GM12878 (cell line): ENCODE measurements around the gene MAML2. TPM values are rescaled to one million over a fixed set of nuclear protein-coding genes. Genes with fewer than 3 reads are reported as not detected.
A peak's percentile ranks its signal among the peaks of the same experiment; 100 is the strongest.

Experiments
- CBFB ChIP-seq: IDR thresholded peaks from 2 replicates; pipeline ENCODE4 v1.6.1; 2016; ENCODE audit warnings: antibody characterized with exemption, low read depth
- DPF2 ChIP-seq: fragments of 450-650 bp; IDR thresholded peaks from 2 replicates; pipeline ENCODE4 v1.6.1; 2017; ENCODE audit warnings: mild to moderate bottlenecking
- EGR1 ChIP-seq, 2 experiments: IDR thresholded peaks; 1 replicate in 1 of 2; 2 replicates in 1 of 2; pipeline ENCODE4 v1.6.1; 2011 to 2012; ENCODE audit warnings: low read depth in 2 of 2, low read length in 2 of 2, borderline replicate concordance in 1 of 2, mild to moderate bottlenecking in 1 of 2, moderate library complexity in 1 of 2
- ESRRA ChIP-seq: IDR thresholded peaks from 2 replicates; pipeline ENCODE4 v1.6.1; 2012; ENCODE audit warnings: mild to moderate bottlenecking, low read length, improper control_type of control experiment
- FOXM1 ChIP-seq: IDR thresholded peaks from 2 replicates; pipeline ENCODE4 v1.6.1; 2012; ENCODE audit warnings: low read depth, mild to moderate bottlenecking, inconsistent platforms, low read length, moderate library complexity
- HDGF ChIP-seq: fragments of 450-650 bp; IDR thresholded peaks from 2 replicates; pipeline ENCODE4 v1.6.1; 2016; ENCODE audit warnings: antibody characterized with exemption
- LARP7 ChIP-seq: fragments of 450-650 bp; IDR thresholded peaks from 2 replicates; pipeline ENCODE4 v1.6.1; 2017; ENCODE audit warnings: mild to moderate bottlenecking
- MYB ChIP-seq: fragments of 150-350 bp; IDR thresholded peaks from 2 replicates; pipeline ENCODE4 v1.6.1; 2014; ENCODE audit warnings: mild to moderate bottlenecking, low read depth, low read length, borderline replicate concordance
- MYC ChIP-seq: IDR thresholded peaks from 2 replicates; pipeline ENCODE4 v1.6.1; 2011; ENCODE audit warnings: mild to moderate bottlenecking, low read length, moderate library complexity, inconsistent platforms; ENCODE audit not compliant: insufficient read depth, insufficient replicate concordance, insufficient read length, severe bottlenecking
- NBN ChIP-seq: fragments of 450-650 bp; IDR thresholded peaks from 2 replicates; pipeline ENCODE4 v1.6.1; 2016
- POLR2AphosphoS5 ChIP-seq: IDR thresholded peaks from 2 replicates; pipeline ENCODE4 v1.6.1; 2011; ENCODE audit warnings: mild to moderate bottlenecking, low read length, inconsistent platforms
- RAD21 ChIP-seq: IDR thresholded peaks from 2 replicates; pipeline ENCODE4 v1.6.1; 2011; ENCODE audit warnings: mild to moderate bottlenecking, low read depth, low read length, moderate library complexity; ENCODE audit not compliant: insufficient read depth
- RELA ChIP-seq: fragments of 450-650 bp; IDR thresholded peaks from 2 replicates; pipeline ENCODE4 v1.8.0; 2014; ENCODE audit warnings: borderline replicate concordance; ENCODE audit not compliant: partially characterized antibody
- SIN3A ChIP-seq: IDR thresholded peaks from 2 replicates; pipeline ENCODE4 v1.6.1; 2012; ENCODE audit warnings: low read depth, low read length, improper control_type of control experiment
- SP1 ChIP-seq: IDR thresholded peaks from one replicate; pipeline ENCODE4 v1.6.1; 2011; ENCODE audit warnings: low read depth, low read length
- TAF1 ChIP-seq: IDR thresholded peaks from 2 replicates; pipeline ENCODE4 v1.6.1; 2011; ENCODE audit warnings: mild to moderate bottlenecking, low read depth, low read length, borderline replicate concordance
- WRNIP1 ChIP-seq: IDR thresholded peaks from 2 replicates; pipeline ENCODE4 v1.6.1; 2011; ENCODE audit warnings: low read depth, low read length, improper control_type of control experiment, borderline replicate concordance
- ZNF384 ChIP-seq: IDR thresholded peaks from 2 replicates; pipeline ENCODE4 v1.6.1; 2012; ENCODE audit warnings: low read depth, mild to moderate bottlenecking, low read length, improper control_type of control experiment, borderline replicate concordance
- polyA plus RNA-seq, 11 experiments: library from polyadenylated mRNA; depleted of rRNA in 4 of 11; unstranded in 6 of 11; stranded (reverse) in 5 of 11; fragments of >200 nt; fragmentation: Nextera tagmentation in 4 of 11; fragmentation: Illumina TruSeq in 1 of 11; extraction: Ambion mirVana in 4 of 11; extraction: Trizol in 1 of 11; gene quantifications; 1 replicate in 1 of 11; 2 replicates in 10 of 11; pipeline versions ENCODE4 v1.2.1 to v1.2.3, GENCODE V29; 2011 to 2016; ENCODE audit warnings: inconsistent platforms in 2 of 11, missing spikeins in 2 of 11, low read depth in 1 of 11
- total RNA-seq, 4 experiments: library from RNA; depleted of rRNA in 3 of 4; stranded (reverse); fragments of >200 nt in 3 of 4; fragmentation: Illumina TruSeq in 1 of 4; extraction: Trizol in 1 of 4; gene quantifications; 2 replicates each; pipeline versions ENCODE4 v1.2.1 to v1.2.3, GENCODE V29; 2013 to 2021
- TF ChIP-seq, protein P1 (sequence below): fragments of 450-650 bp; IDR thresholded peaks from 2 replicates; pipeline ENCODE4 v1.6.1; 2017; ENCODE audit warnings: mild to moderate bottlenecking, moderate library complexity
- TF ChIP-seq, protein P2 (sequence below): IDR thresholded peaks from 2 replicates; pipeline ENCODE4 v1.6.1; 2011; ENCODE audit warnings: mild to moderate bottlenecking, low read depth, low read length, moderate library complexity; ENCODE audit not compliant: insufficient replicate concordance
- TF ChIP-seq, protein P3 (sequence below): fragments of 150-350 bp; IDR thresholded peaks from 2 replicates; pipeline ENCODE4 v1.6.1; 2016; ENCODE audit warnings: low read depth, low read length
- TF ChIP-seq, protein P4 (sequence below): IDR thresholded peaks from 2 replicates; pipeline ENCODE4 v1.6.1; 2012; ENCODE audit warnings: low read depth, low read length, improper control_type of control experiment

The MAML2 gene
- total and polyA plus RNA-seq, 10 of the 15 experiments (the other 5 are each of a cell fraction or from before 2014, with no cell fraction given) = 2.5 to 15.1 (median 12.0) TPM

DNA sequence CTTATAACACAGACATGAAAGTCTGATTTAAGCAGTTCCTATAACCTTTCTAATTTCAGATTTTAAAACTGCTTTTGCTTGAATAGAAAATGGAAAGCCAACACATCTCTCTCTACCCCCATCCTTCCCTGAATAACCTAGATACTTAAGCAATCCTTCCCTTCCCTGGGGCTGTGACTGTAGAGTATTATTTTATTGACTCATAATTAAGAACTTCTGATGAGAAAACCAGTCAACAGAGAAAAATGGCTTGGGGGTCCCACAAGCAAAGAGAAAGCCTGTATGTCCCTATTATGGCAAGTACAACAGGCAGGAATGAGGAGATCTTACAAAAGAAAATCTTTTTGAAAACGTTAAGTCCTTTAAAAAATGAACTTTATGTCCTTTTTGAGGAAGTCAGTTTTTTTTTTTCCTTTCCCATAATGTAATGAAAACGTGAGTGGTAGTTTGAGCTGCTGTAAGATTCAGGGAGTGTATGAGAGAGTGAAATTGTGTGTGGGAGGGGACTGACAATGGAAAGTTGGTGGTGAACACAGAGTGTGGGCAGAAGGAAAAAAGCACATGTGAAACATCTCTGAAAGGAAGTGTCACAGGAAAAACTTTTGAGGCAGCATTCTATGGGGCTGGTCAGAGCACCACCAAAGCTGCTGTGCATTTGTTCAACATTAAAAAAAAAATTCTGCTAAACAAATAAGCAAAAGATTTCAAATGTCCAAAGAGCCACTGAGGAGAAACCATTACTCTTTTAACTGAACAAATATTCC lies 154.6 kb downstream of the MAML2 start (continued):
- TF ChIP-seq, protein P1, sequence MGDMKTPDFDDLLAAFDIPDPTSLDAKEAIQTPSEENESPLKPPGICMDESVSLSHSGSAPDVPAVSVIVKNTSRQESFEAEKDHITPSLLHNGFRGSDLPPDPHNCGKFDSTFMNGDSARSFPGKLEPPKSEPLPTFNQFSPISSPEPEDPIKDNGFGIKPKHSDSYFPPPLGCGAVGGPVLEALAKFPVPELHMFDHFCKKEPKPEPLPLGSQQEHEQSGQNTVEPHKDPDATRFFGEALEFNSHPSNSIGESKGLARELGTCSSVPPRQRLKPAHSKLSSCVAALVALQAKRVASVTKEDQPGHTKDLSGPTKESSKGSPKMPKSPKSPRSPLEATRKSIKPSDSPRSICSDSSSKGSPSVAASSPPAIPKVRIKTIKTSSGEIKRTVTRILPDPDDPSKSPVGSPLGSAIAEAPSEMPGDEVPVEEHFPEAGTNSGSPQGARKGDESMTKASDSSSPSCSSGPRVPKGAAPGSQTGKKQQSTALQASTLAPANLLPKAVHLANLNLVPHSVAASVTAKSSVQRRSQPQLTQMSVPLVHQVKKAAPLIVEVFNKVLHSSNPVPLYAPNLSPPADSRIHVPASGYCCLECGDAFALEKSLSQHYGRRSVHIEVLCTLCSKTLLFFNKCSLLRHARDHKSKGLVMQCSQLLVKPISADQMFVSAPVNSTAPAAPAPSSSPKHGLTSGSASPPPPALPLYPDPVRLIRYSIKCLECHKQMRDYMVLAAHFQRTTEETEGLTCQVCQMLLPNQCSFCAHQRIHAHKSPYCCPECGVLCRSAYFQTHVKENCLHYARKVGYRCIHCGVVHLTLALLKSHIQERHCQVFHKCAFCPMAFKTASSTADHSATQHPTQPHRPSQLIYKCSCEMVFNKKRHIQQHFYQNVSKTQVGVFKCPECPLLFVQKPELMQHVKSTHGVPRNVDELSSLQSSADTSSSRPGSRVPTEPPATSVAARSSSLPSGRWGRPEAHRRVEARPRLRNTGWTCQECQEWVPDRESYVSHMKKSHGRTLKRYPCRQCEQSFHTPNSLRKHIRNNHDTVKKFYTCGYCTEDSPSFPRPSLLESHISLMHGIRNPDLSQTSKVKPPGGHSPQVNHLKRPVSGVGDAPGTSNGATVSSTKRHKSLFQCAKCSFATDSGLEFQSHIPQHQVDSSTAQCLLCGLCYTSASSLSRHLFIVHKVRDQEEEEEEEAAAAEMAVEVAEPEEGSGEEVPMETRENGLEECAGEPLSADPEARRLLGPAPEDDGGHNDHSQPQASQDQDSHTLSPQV = no peak
- TF ChIP-seq LARP7 = no peak
- TF ChIP-seq HDGF = no peak
- TF ChIP-seq WRNIP1 = no peak
- TF ChIP-seq, protein P2, sequence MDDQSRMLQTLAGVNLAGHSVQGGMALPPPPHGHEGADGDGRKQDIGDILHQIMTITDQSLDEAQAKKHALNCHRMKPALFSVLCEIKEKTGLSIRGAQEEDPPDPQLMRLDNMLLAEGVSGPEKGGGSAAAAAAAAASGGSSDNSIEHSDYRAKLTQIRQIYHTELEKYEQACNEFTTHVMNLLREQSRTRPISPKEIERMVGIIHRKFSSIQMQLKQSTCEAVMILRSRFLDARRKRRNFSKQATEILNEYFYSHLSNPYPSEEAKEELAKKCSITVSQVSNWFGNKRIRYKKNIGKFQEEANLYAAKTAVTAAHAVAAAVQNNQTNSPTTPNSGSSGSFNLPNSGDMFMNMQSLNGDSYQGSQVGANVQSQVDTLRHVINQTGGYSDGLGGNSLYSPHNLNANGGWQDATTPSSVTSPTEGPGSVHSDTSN = no peak
- TF ChIP-seq ZNF384 = peak; percentile 43; the same call in 1 of the 2 replicates
- TF ChIP-seq TAF1 = no peak
- TF ChIP-seq, protein P3, sequence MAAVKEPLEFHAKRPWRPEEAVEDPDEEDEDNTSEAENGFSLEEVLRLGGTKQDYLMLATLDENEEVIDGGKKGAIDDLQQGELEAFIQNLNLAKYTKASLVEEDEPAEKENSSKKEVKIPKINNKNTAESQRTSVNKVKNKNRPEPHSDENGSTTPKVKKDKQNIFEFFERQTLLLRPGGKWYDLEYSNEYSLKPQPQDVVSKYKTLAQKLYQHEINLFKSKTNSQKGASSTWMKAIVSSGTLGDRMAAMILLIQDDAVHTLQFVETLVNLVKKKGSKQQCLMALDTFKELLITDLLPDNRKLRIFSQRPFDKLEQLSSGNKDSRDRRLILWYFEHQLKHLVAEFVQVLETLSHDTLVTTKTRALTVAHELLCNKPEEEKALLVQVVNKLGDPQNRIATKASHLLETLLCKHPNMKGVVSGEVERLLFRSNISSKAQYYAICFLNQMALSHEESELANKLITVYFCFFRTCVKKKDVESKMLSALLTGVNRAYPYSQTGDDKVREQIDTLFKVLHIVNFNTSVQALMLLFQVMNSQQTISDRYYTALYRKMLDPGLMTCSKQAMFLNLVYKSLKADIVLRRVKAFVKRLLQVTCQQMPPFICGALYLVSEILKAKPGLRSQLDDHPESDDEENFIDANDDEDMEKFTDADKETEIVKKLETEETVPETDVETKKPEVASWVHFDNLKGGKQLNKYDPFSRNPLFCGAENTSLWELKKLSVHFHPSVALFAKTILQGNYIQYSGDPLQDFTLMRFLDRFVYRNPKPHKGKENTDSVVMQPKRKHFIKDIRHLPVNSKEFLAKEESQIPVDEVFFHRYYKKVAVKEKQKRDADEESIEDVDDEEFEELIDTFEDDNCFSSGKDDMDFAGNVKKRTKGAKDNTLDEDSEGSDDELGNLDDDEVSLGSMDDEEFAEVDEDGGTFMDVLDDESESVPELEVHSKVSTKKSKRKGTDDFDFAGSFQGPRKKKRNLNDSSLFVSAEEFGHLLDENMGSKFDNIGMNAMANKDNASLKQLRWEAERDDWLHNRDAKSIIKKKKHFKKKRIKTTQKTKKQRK = no peak
- TF ChIP-seq RAD21 = no peak
- peak; percentile 65; the same call in 1 of the 2 replicates for TF ChIP-seq DPF2
- no peak for TF ChIP-seq SIN3A
- no peak for TF ChIP-seq RELA
- TF ChIP-seq FOXM1 = peak; percentile 83; the same call in 1 of the 2 replicates
- TF ChIP-seq EGR1 (IDR thresholded peaks at IDR 0.05; ENCODE audit: borderline replicate concordance in 1 of 2, low read depth in 2 of 2, low read length in 2 of 2) = peak in 1 of 2 experiments; percentile 71; a peak in 1 of 3 replicates
- TF ChIP-seq ESRRA = no peak
- peak; percentile 42; the same call in 1 of the 2 replicates for TF ChIP-seq CBFB
- no peak for TF ChIP-seq MYB
- no peak for TF ChIP-seq POLR2AphosphoS5
- TF ChIP-seq MYC = no peak
- TF ChIP-seq, protein P4, sequence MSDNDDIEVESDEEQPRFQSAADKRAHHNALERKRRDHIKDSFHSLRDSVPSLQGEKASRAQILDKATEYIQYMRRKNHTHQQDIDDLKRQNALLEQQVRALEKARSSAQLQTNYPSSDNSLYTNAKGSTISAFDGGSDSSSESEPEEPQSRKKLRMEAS = no peak
- no peak for TF ChIP-seq SP1
- peak; percentile 77; the same call in 1 of the 2 replicates for TF ChIP-seq NBN
